Endodermal cell (in vitro differentiated cells): ENCODE results near the gene SCARF2. TPM values are rescaled to one million over a fixed set of nuclear protein-coding genes. Genes with fewer than 3 reads are reported as not detected.
"Not testable (repeated sequence)": the region's sequence is repeated elsewhere in the genome, so short reads cannot be mapped to it uniquely, and the experiment has no call there.

Experiments used
- DNase-seq: peaks from one replicate; pipeline ENCODE4 v3.0.0-alpha.2; 2017
- H3K27ac ChIP-seq: 2 replicates; pipeline ENCODE4 v1.5.1; 2013; ENCODE audit warnings: mild to moderate bottlenecking, low read depth, low read length, moderate library complexity
- H3K27me3 ChIP-seq: 2 replicates; pipeline ENCODE4 v1.6.1; 2013; ENCODE audit warnings: mild to moderate bottlenecking, low read length, moderate library complexity; ENCODE audit not compliant: insufficient read depth, control insufficient read depth, poor library complexity, severe bottlenecking
- H3K36me3 ChIP-seq: 2 replicates; pipeline ENCODE4 v1.7.0; 2013; ENCODE audit warnings: mild to moderate bottlenecking, low read length, moderate library complexity; ENCODE audit not compliant: control insufficient read depth, insufficient read depth
- H3K4me1 ChIP-seq: one replicate; pipeline ENCODE4 v1.7.0; 2013; ENCODE audit warnings: low read length; ENCODE audit not compliant: control insufficient read depth, insufficient read depth
- H3K4me3 ChIP-seq: 2 replicates; pipeline ENCODE4 v1.5.1; 2013; ENCODE audit warnings: mild to moderate bottlenecking, low read length, moderate library complexity
- H3K9ac ChIP-seq: 2 replicates; pipeline ENCODE4 v1.6.1; 2013; ENCODE audit warnings: mild to moderate bottlenecking, low read length, moderate library complexity; ENCODE audit not compliant: poor library complexity, severe bottlenecking; ENCODE audit errors: extremely low read depth
- H3K9me3 ChIP-seq: 2 replicates; pipeline ENCODE4 v1.6.1; 2013; ENCODE audit warnings: mild to moderate bottlenecking, low read length, moderate library complexity; ENCODE audit not compliant: control insufficient read depth
- H3K27ac Mint-ChIP-seq: 2 replicates; pipeline ENCODE4 v1.8.0; 2020; ENCODE audit warnings: mixed read lengths
- H3K27me3 Mint-ChIP-seq: 2 replicates; pipeline ENCODE4 v1.8.0; 2021; ENCODE audit warnings: mild to moderate bottlenecking, mixed read lengths; ENCODE audit not compliant: insufficient read depth
- H3K36me3 Mint-ChIP-seq: 2 replicates; pipeline ENCODE4 v1.8.0; 2020; ENCODE audit warnings: low read depth, mixed read lengths
- H3K4me1 Mint-ChIP-seq: 2 replicates; pipeline ENCODE4 v1.8.0; 2020; ENCODE audit warnings: mixed read lengths
- H3K4me3 Mint-ChIP-seq: 2 replicates; pipeline ENCODE4 v1.8.0; 2020; ENCODE audit warnings: mild to moderate bottlenecking, moderate library complexity, mixed read lengths
- H3K9me3 Mint-ChIP-seq: 2 replicates; pipeline ENCODE4 v1.8.0; 2020; ENCODE audit warnings: mild to moderate bottlenecking, mixed read lengths
- WGBS, 2 experiments: methylation state at CpG; one replicate each; pipeline versions ENCODE4 v1.1.5 to v1.1.7; 2013; ENCODE audit warnings: missing lambda C conversion rate in 2 of 2, mixed read lengths in 1 of 2; ENCODE audit not compliant: insufficient coverage in 1 of 2, insufficient read length in 1 of 2; 5-methylcytosine and 5-hydroxymethylcytosine counted together
- total RNA-seq, 2 donors: library from RNA; stranded (reverse); fragmentation: NEBNext Ultra II Directional in 1 of 2; extraction: Animal tissue kit (Norgen Biotek cat#: 25700) in 1 of 2; gene quantifications; 2 replicates in 1 of 2; 3 replicates in 1 of 2; pipeline ENCODE4 v1.2.1, GENCODE V29; 2021
- TF ChIP-seq, protein P1 (sequence below): fragments of 200-600 bp; sonication (generic); conservative IDR thresholded peaks from 2 replicates; pipeline ENCODE4 v1.5.0; 2021; ENCODE audit warnings: antibody characterized with exemption, mild to moderate bottlenecking

SCARF2 gene
- total RNA-seq, 2 donors from 2014 or later, result 19.8 to 20.3 TPM

DNA sequence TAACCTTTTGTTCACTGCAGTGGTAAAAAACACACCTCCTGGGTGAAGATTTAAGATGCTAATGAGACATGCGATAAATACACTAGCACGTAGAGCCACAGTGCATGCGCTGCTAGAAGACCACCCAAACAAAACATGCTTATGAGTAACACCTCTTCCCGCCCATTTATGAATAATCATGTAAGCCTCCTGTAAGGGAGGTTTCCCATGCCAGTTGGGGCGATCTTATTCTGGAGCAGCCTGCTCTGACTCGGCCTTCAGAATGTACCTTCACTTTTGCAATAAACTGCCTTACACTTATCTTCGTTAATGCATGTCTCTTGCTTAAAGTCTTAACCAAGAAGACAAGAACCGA is 18.1 kb upstream of the SCARF2 start:
- Histone ChIP-seq H3K9ac (no peak overlapping the region), H3K27me3 (no peaks in the 10 kb centered on the region), H3K4me1 (no peaks in the 10 kb centered on the region), H3K4me3 (no peak overlapping the region), H3K36me3 (peaks cover 8% of the 10 kb centered on the region), H3K9me3 (no peaks in the 10 kb centered on the region), H3K27ac (no peak overlapping the region)
- WGBS, 2 experiments, result 93 to 98% methylated on average over 7 to 8 of the region's 8 CpGs
- peaks cover 8% of the 10 kb centered on the region for H3K4me1 Mint-ChIP-seq
- H3K27me3 Mint-ChIP-seq, result peaks cover 2% of the 10 kb centered on the region
- H3K9me3 Mint-ChIP-seq, result no peaks in the 10 kb centered on the region
- H3K4me3 Mint-ChIP-seq, result no peak overlapping the region
- H3K27ac Mint-ChIP-seq, result no peak overlapping the region
- H3K36me3 Mint-ChIP-seq, result peaks cover 12% of the 10 kb centered on the region
- TF ChIP-seq, protein P1, sequence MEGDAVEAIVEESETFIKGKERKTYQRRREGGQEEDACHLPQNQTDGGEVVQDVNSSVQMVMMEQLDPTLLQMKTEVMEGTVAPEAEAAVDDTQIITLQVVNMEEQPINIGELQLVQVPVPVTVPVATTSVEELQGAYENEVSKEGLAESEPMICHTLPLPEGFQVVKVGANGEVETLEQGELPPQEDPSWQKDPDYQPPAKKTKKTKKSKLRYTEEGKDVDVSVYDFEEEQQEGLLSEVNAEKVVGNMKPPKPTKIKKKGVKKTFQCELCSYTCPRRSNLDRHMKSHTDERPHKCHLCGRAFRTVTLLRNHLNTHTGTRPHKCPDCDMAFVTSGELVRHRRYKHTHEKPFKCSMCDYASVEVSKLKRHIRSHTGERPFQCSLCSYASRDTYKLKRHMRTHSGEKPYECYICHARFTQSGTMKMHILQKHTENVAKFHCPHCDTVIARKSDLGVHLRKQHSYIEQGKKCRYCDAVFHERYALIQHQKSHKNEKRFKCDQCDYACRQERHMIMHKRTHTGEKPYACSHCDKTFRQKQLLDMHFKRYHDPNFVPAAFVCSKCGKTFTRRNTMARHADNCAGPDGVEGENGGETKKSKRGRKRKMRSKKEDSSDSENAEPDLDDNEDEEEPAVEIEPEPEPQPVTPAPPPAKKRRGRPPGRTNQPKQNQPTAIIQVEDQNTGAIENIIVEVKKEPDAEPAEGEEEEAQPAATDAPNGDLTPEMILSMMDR, result no peak
- DNase-seq, result peak; percentile 31

DNA sequence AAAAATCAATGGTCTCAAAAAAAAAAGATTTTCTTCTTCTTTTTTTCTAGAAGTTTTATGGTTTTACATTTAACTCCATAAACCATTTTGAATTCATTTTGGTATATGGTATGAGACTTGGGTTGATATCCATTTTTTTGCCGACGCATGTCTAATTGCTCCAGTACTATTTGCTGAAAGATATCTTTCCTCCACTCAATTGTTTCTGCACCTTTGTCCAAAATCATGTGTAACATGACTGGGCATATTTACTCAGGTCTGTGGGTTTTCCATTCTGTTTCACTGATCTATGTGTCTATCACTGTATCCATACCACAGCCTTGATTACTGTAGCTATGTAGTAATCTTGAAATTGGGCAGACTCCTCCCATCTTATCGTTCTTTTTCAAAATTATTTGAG is 15.6 kb upstream of the SCARF2 start:
- no peaks in the 10 kb centered on the region for H3K27me3 ChIP-seq
- H3K4me1 ChIP-seq, result no peaks in the 10 kb centered on the region
- Mint-ChIP-seq H3K27me3 (peaks cover 2% of the 10 kb centered on the region), H3K4me1 (peaks cover 3% of the 10 kb centered on the region), H3K36me3 (peaks cover 10% of the 10 kb centered on the region), H3K4me3 (no peak overlapping the region), H3K27ac (no peak overlapping the region), H3K9me3 (no peaks in the 10 kb centered on the region)
- WGBS, 2 experiments, result 80 to 100% methylated on average over 1 to 3 of the region's 3 CpGs
- no peak for DNase-seq
- H3K9me3 ChIP-seq, result no peaks in the 10 kb centered on the region
- no peak overlapping the region for H3K4me3 ChIP-seq
- H3K36me3 ChIP-seq, result peaks cover 8% of the 10 kb centered on the region
- H3K27ac ChIP-seq, result no peak overlapping the region
- H3K9ac ChIP-seq, result no peak overlapping the region
- TF ChIP-seq, protein P1, result no peak

DNA sequence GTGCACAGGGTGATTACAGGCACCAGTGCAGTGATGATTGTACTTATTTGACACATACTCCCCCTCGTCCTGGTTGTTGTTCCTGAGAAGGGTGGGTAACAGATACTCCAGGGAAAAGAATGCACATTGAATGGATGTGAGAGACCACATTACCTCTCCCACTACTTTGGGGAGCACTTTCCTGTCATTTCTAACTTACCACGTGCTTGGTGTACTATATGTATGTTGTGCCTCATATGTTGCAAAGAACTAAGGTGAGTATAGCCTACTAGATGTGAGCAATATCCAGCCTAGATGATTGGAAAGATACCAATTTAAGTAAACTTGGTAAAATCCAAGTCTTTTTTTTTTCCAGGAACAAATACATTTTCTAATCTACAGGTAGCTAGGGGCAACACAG is 14.3 kb upstream of the SCARF2 start:
- Mint-ChIP-seq H3K27ac (no peak overlapping the region), H3K27me3 (peaks cover 2% of the 10 kb centered on the region)
- WGBS, 2 experiments, result 88 to 100% methylated on average over 1 to 2 of the region's 2 CpGs

DNA sequence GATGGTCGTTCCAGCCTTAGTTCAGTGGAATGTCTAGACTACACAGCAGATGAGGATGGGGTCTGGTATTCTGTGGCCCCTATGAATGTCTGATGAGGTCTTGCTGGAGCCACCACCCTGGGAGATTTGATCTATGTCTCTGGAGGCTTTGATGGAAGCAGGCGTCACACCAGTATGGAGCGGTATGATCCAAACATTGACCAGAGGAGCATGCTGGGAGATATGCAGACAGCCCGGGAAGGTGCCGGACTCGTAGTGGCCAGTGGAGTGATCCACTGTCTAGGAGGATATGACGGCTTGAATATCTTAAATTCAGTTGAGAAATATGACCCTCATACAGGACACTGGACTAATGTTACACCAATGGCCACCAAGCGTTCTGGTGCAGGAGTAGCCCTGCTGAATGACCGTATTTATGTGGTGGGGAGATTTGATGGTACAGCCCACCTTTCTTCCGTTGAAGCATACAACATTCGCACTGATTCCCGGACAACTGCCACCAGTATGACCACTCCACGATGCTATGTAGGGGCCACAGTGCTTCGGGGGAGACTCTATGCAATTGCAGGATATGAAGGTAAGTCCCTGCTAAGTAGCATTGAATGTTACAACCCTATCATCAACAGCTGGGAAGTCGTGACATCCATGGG is 13.6 kb upstream of the SCARF2 start:
- WGBS, 2 experiments, result 93 to 94% methylated on average over 10 to 15 of the region's 15 CpGs
- not testable (repeated sequence) for H3K4me1 ChIP-seq, H3K36me3 Mint-ChIP-seq, H3K27ac Mint-ChIP-seq, H3K4me3 ChIP-seq, H3K27ac ChIP-seq, H3K4me3 Mint-ChIP-seq, H3K9ac ChIP-seq, H3K27me3 ChIP-seq, H3K4me1 Mint-ChIP-seq, H3K27me3 Mint-ChIP-seq, H3K9me3 Mint-ChIP-seq, H3K9me3 ChIP-seq
- DNase-seq, result peak; percentile 17
- peaks cover 13% of the 10 kb centered on the region for H3K36me3 ChIP-seq

More for the DNA sequence above, 14.3 kb upstream of the SCARF2 start:
- Histone ChIP-seq H3K9me3 (no peaks in the 10 kb centered on the region), H3K9ac (no peak overlapping the region), H3K27me3 (no peaks in the 10 kb centered on the region), H3K27ac (no peak overlapping the region), H3K36me3 (peaks cover 8% of the 10 kb centered on the region), H3K4me3 (no peak overlapping the region), H3K4me1 (no peaks in the 10 kb centered on the region)
- Mint-ChIP-seq H3K9me3 (no peaks in the 10 kb centered on the region), H3K36me3 (peaks cover 6% of the 10 kb centered on the region), H3K4me1 (peaks cover 3% of the 10 kb centered on the region), H3K4me3 (no peak overlapping the region)
- TF ChIP-seq, protein P1, result no peak
- no peak for DNase-seq
